Frontal cortex (tissue), 4 donors: ENCODE results near the gene ACP4. TPM values are rescaled to one million over a fixed set of nuclear protein-coding genes. Genes with fewer than 3 reads are reported as not detected.

Source experiments
- DNase-seq, 2 donors: peaks; one replicate each; pipeline ENCODE4 v3.0.0; 2012; ENCODE audit warnings: low spot score in 2 of 2
- FAIRE-seq: peaks from 2 replicates; lab custom pipeline; 2012; peaks lifted over from hg19 to GRCh38; lab: Jason Lieb, UNC
- small RNA-seq: library from RNA; depleted of rRNA; stranded (forward); fragments of <200 nt; gene quantifications from one replicate; pipeline ENCODE3, GENCODE V24; 2014
- total RNA-seq: library from RNA; depleted of rRNA; stranded (reverse); fragments of >200 nt; gene quantifications from one replicate; pipeline ENCODE4 v1.2.3, GENCODE V29; 2014
- donor health status: control.
- donor health status: control.
- donor health status: control.

ACP4 gene
- total RNA-seq, 1 donor from 2014 or later: not detected

GRCh38 chr19:50837300-50837699 lies 47.1 kb downstream of the ACP4 start:
- FAIRE-seq (no peak), DNase-seq (no peak)

- FAIRE-seq: no peak
- DNase-seq: no peak
Observed at GRCh38 chr19:50838239-50838638, 48.0 kb downstream of the ACP4 start.

- DNase-seq (no peak), FAIRE-seq (no peak)
Observed at GRCh38 chr19:50839712-50840655, 49.8 kb downstream of the ACP4 start.

- DNase-seq: no peak
Observed at GRCh38 chr19:50842130-50842529, 51.9 kb downstream of the ACP4 start.

GRCh38 chr19:50843205-50843604 lies 53.0 kb downstream of the ACP4 start:
- no peak for DNase-seq
- no peak for FAIRE-seq

More at GRCh38 chr19:50842130-50842529, 51.9 kb downstream of the ACP4 start:
- no peak for FAIRE-seq

- FAIRE-seq (no peak), DNase-seq (no peak)
Observed at GRCh38 chr19:50843701-50844221, 53.5 kb downstream of the ACP4 start.

- DNase-seq: no peak
- FAIRE-seq: no peak
Observed at GRCh38 chr19:50844296-50844935, 54.2 kb downstream of the ACP4 start.

Small RNA genes within 50 kb of the gene (small RNA-seq; reads per million reads assigned to genes)
- 124 reads per million, percentile 98 among the genes with 10 or more reads in this experiment for gene SNORD88A
- not detected for gene SNORD88B
- gene SNORD88C: not detected

Other genes starting within 250 kb of the ACP4 start
- gene LRRC4B, start 222.0 kb upstream of the ACP4 start, total RNA-seq: 78.3 TPM
- gene SYT3, start 150.5 kb upstream of the ACP4 start, total RNA-seq: 20.4 TPM
- gene C19orf81, start 141.0 kb upstream of the ACP4 start, total RNA-seq: not detected
- 18.3 TPM for gene SHANK1, start 70.6 kb upstream of the ACP4 start, total RNA-seq
- 2.4 TPM for gene CLEC11A, start 67.1 kb upstream of the ACP4 start, total RNA-seq
- not detected for gene GPR32, start 20.0 kb upstream of the ACP4 start, total RNA-seq
- not detected for gene KLK1, start 33.4 kb downstream of the ACP4 start, total RNA-seq
- gene KLK15, start 43.2 kb downstream of the ACP4 start, total RNA-seq: not detected
- not detected for gene KLK3, start 64.5 kb downstream of the ACP4 start, total RNA-seq
- gene KLK2, start 83.0 kb downstream of the ACP4 start, total RNA-seq: not detected
- not detected for gene KLK4, start 121.0 kb downstream of the ACP4 start, total RNA-seq
- not detected for gene KLK5, start 162.6 kb downstream of the ACP4 start, total RNA-seq
- not detected for gene KLK6, start 179.2 kb downstream of the ACP4 start, total RNA-seq
- gene KLK7, start 193.5 kb downstream of the ACP4 start, total RNA-seq: not detected
- not detected for gene KLK8, start 211.2 kb downstream of the ACP4 start, total RNA-seq
- not detected for gene KLK10, start 229.3 kb downstream of the ACP4 start, total RNA-seq
- gene KLK11, start 236.2 kb downstream of the ACP4 start, total RNA-seq: not detected
- gene KLK12, start 244.6 kb downstream of the ACP4 start, total RNA-seq: not detected